B cell (primary cell): Measurements from ENCODE around the gene MIXL1. TPM values are rescaled to one million over a fixed set of nuclear protein-coding genes. Genes with fewer than 3 reads are reported as not detected.
A peak's percentile ranks its signal among the peaks of the same experiment; 100 is the strongest.

Experiments used
- ATAC-seq: fragments of 200-7000 bp; cut with Tn5 transposase; one replicate; pipeline ENCODE4 v1.10.0; 2021; ENCODE audit warnings: low read depth, mild to moderate bottlenecking, moderate number of reproducible peaks, moderate library complexity
- CTCF ChIA-PET: fragments of 350-600 bp; sonication (Branson Sonifier 250); formaldehyde crosslinking; loops from one replicate; lab custom pipeline; 2021; ENCODE audit warnings: antibody characterized with exemption, inconsistent platforms; lab: Charles Lee
- POLR2A ChIA-PET: fragments of 350-600 bp; sonication (Branson Sonifier 250); formaldehyde crosslinking; loops from one replicate; lab custom pipeline; 2021; ENCODE audit warnings: antibody characterized with exemption; lab: Charles Lee
- DNase-seq: peaks from one replicate; pipeline ENCODE4 v3.0.0; 2013
- H2AFZ ChIP-seq: 2 replicates; pipeline ENCODE4 v1.6.1; 2012; ENCODE audit warnings: mild to moderate bottlenecking, low read depth, low read length; ENCODE audit not compliant: insufficient read depth, poor library complexity, severe bottlenecking
- H3K27ac ChIP-seq, 2 donors: 1 replicate in 1 of 2; 2 replicates in 1 of 2; pipeline ENCODE4 v1.5.1; 2012 to 2013; ENCODE audit warnings: low read length in 2 of 2, mild to moderate bottlenecking in 2 of 2, moderate library complexity in 1 of 2
- H3K27me3 ChIP-seq, 4 experiments: fragments of 200-600 bp in 1 of 4; sonication (generic) in 1 of 4; replicated peaks in 1 of 4; 1 replicate in 2 of 4; 2 replicates in 2 of 4; pipeline versions ENCODE4 v1.6.1 to v1.7.0; 2013 to 2016; ENCODE audit warnings: low read length in 3 of 4, mild to moderate bottlenecking in 2 of 4, mixed read lengths in 1 of 4, moderate library complexity in 1 of 4; ENCODE audit not compliant: insufficient read depth in 4 of 4, control insufficient read depth in 3 of 4; ENCODE audit errors: control extremely low read depth in 1 of 4
- H3K36me3 ChIP-seq, 2 experiments: replicated peaks in 1 of 2; 1 replicate in 1 of 2; 2 replicates in 1 of 2; pipeline versions ENCODE4 v1.6.1 to v1.7.1; 2013; ENCODE audit warnings: low read length in 1 of 2; ENCODE audit not compliant: insufficient read depth in 2 of 2, control insufficient read depth in 1 of 2; ENCODE audit errors: control extremely low read depth in 1 of 2, extremely low read depth in 1 of 2
- H3K4me1 ChIP-seq, 2 donors: fragments of 200-600 bp in 1 of 2; sonication (generic) in 1 of 2; 1 replicate in 1 of 2; 2 replicates in 1 of 2; pipeline versions ENCODE4 v1.5.1 to v1.6.1; 2013 to 2017; ENCODE audit warnings: low read length in 2 of 2; ENCODE audit not compliant: control insufficient read depth in 2 of 2, insufficient read depth in 2 of 2
- H3K4me2 ChIP-seq: replicated peaks from 2 replicates; pipeline ENCODE3; 2012; ENCODE audit warnings: mild to moderate bottlenecking, low read depth, low read length; ENCODE audit not compliant: poor library complexity, severe bottlenecking
- H3K4me3 ChIP-seq, 5 experiments: fragments of 200-600 bp in 1 of 5; sonication (generic) in 1 of 5; 1 replicate in 3 of 5; 2 replicates in 2 of 5; pipeline versions ENCODE4 v1.5.1 to v1.7.0; 2011 to 2016; ENCODE audit warnings: low read length in 4 of 5, mild to moderate bottlenecking in 4 of 5, low read depth in 2 of 5, control low read depth in 1 of 5, moderate library complexity in 1 of 5; ENCODE audit not compliant: insufficient read depth in 1 of 5; ENCODE audit errors: control extremely low read depth in 1 of 5, extremely low read depth in 1 of 5
- H3K79me2 ChIP-seq: fragments of 200-600 bp; sonication (generic); one replicate; pipeline ENCODE4 v1.6.0; 2016; ENCODE audit warnings: low read length; ENCODE audit not compliant: control insufficient read depth, insufficient read depth
- H3K9ac ChIP-seq: fragments of 200-600 bp; sonication (generic); 2 replicates; pipeline ENCODE4 v1.6.1; 2017; ENCODE audit warnings: mild to moderate bottlenecking, low read length, moderate library complexity
- H3K9me3 ChIP-seq, 3 donors: one replicate each; pipeline versions ENCODE4 v1.6.1 to v1.7.1; 2013; ENCODE audit warnings: low read length in 2 of 3; ENCODE audit not compliant: control insufficient read depth in 2 of 3, insufficient read depth in 1 of 3; ENCODE audit errors: control extremely low read depth in 1 of 3
- H4K20me1 ChIP-seq: 2 replicates; pipeline ENCODE4 v1.6.0; 2012; ENCODE audit warnings: mild to moderate bottlenecking, low read length; ENCODE audit not compliant: insufficient read depth, control insufficient read depth, poor library complexity, severe bottlenecking
- H3K27ac Mint-ChIP-seq: one replicate; pipeline ENCODE4 v1.8.0; 2021; ENCODE audit warnings: mixed read lengths
- H3K27me3 Mint-ChIP-seq: one replicate; pipeline ENCODE4 v1.8.0; 2021; ENCODE audit warnings: mixed read lengths
- H3K4me1 Mint-ChIP-seq: one replicate; pipeline ENCODE4 v1.8.0; 2021; ENCODE audit warnings: mixed read lengths
- H3K4me3 Mint-ChIP-seq: one replicate; pipeline ENCODE4 v1.8.0; 2021; ENCODE audit warnings: mixed read lengths
- H3K9me3 Mint-ChIP-seq: one replicate; pipeline ENCODE4 v1.8.0; 2022; ENCODE audit warnings: mixed read lengths; ENCODE audit not compliant: insufficient read depth
- CTCF ChIP-seq: fragments of 200-600 bp; IDR thresholded peaks from one replicate; pipeline ENCODE4 v1.8.0; 2022; ENCODE audit warnings: antibody characterized with exemption, mild to moderate bottlenecking
- EZH2 ChIP-seq: IDR thresholded peaks from 2 replicates; pipeline ENCODE4 v1.6.1; 2012; ENCODE audit warnings: borderline replicate concordance, low read depth, mild to moderate bottlenecking, moderate library complexity, low read length; ENCODE audit not compliant: insufficient read depth, poor library complexity, severe bottlenecking
- WGBS: methylation state at CpG from one replicate; pipeline ENCODE4 v1.1.5; 2013; ENCODE audit warnings: missing lambda C conversion rate; ENCODE audit not compliant: insufficient coverage; 5-methylcytosine and 5-hydroxymethylcytosine counted together
- intact Hi-C: fragments of 100-400 bp; cut with micrococcal nuclease; formaldehyde crosslinking; loops from one replicate; pipeline ENCODE4 v1.10.0; 2022
- polyA plus RNA-seq: library from polyadenylated mRNA; depleted of rRNA; stranded (reverse); fragments of >200 nt; gene quantifications from 2 replicates; pipeline ENCODE4 v1.2.3, GENCODE V29; 2012
- total RNA-seq, 2 donors: library from RNA; stranded (reverse); fragments of 120-200 nt in 1 of 2; gene quantifications; 1 replicate in 1 of 2; 2 replicates in 1 of 2; pipeline versions ENCODE4 v1.2.3 to v1.2.4, GENCODE V29; 2013 to 2022

MIXL1 gene
- total and polyA plus RNA-seq, 2 donors (not counting 1 experiment from before 2014, with no cell fraction given) = 0.84 to 1.7 TPM

- Mint-ChIP-seq H3K4me1 (peaks cover 7% of the 10 kb centered on the region), H3K4me3 (no peak overlapping the region), H3K27me3 (no peaks in the 10 kb centered on the region), H3K9me3 (no peaks in the 10 kb centered on the region), H3K27ac (no peak overlapping the region)
- Histone ChIP-seq H3K27me3 (no peaks in the 10 kb centered on the region), H3K9ac (no peak overlapping the region), H4K20me1 (no peaks in the 10 kb centered on the region), H3K79me2 (no peaks in the 10 kb centered on the region), H2AFZ (no peak overlapping the region), H3K4me2 (peak overlapping the region; percentile 55), H3K9me3 (no peaks in the 10 kb centered on the region), H3K4me3 (no peak overlapping the region), H3K27ac (no peak overlapping the region), H3K4me1 (peaks cover 0 to 8% of the 10 kb centered on the region in 2 donors), H3K36me3 (peaks cover 3 to 7% of the 10 kb centered on the region in 2 experiments)
- DNase-seq (no peak), ATAC-seq (no peak)
- POLR2A ChIA-PET = no interaction called here
- CTCF ChIA-PET = no interaction called here
- no peak for TF ChIP-seq EZH2
- no peak for TF ChIP-seq CTCF
- intact Hi-C loops = no loop called here
- WGBS = no CpG with 5 or more reads among the region's 3 CpGs
Measured at GRCh38 chr1:226233806-226234205, 10.3 kb downstream of the MIXL1 start.

- Mint-ChIP-seq H3K4me1 (peaks cover 7% of the 10 kb centered on the region), H3K27ac (no peak overlapping the region), H3K4me3 (no peak overlapping the region), H3K9me3 (no peaks in the 10 kb centered on the region), H3K27me3 (no peaks in the 10 kb centered on the region)
- Histone ChIP-seq H3K4me2 (no peak overlapping the region), H3K9me3 (no peaks in the 10 kb centered on the region), H3K9ac (no peak overlapping the region), H4K20me1 (no peaks in the 10 kb centered on the region), H3K4me1 (peaks cover 0 to 8% of the 10 kb centered on the region in 2 donors), H3K27ac (no peak overlapping the region), H2AFZ (no peak overlapping the region), H3K27me3 (no peaks in the 10 kb centered on the region), H3K4me3 (no peak overlapping the region), H3K36me3 (peaks cover 5 to 7% of the 10 kb centered on the region in 2 experiments), H3K79me2 (no peaks in the 10 kb centered on the region)
- no peak for ATAC-seq
- WGBS = no CpG with 5 or more reads among the region's 1 CpG
- no peak for DNase-seq
- intact Hi-C loops = no loop called here
- POLR2A ChIA-PET = no interaction called here
- CTCF ChIA-PET = no interaction called here
- TF ChIP-seq EZH2 = no peak
- no peak for TF ChIP-seq CTCF
Measured at GRCh38 chr1:226236826-226237225, 13.4 kb downstream of the MIXL1 start.
